Ishikawa (cell line): ENCODE data around the gene RAI14.

Source experiments
- CEBPB ChIP-seq: IDR thresholded peaks from 2 replicates; pipeline ENCODE4 v1.6.1; 2012
- CREB1 ChIP-seq: IDR thresholded peaks from 2 replicates; pipeline ENCODE4 v1.6.1; 2012; ENCODE audit warnings: low read depth
- EGR1 ChIP-seq: IDR thresholded peaks from 2 replicates; pipeline ENCODE4 v1.6.1; 2012
- EP300 ChIP-seq: IDR thresholded peaks from 2 replicates; pipeline ENCODE4 v1.6.1; 2012; ENCODE audit warnings: borderline replicate concordance
- MAX ChIP-seq: IDR thresholded peaks from 2 replicates; pipeline ENCODE4 v1.6.1; 2012
- NFIC ChIP-seq: IDR thresholded peaks from 2 replicates; pipeline ENCODE4 v1.6.1; 2012
- RAD21 ChIP-seq: IDR thresholded peaks from 2 replicates; pipeline ENCODE4 v1.6.1; 2012; ENCODE audit warnings: low read depth
- REST ChIP-seq: IDR thresholded peaks from 2 replicates; pipeline ENCODE4 v1.6.1; 2012; ENCODE audit warnings: low read depth, mild to moderate bottlenecking
- TAF1 ChIP-seq: IDR thresholded peaks from 2 replicates; pipeline ENCODE4 v1.6.1; 2012; ENCODE audit warnings: low read depth, mild to moderate bottlenecking
- TCF12 ChIP-seq: IDR thresholded peaks from 2 replicates; pipeline ENCODE4 v1.6.1; 2012; ENCODE audit warnings: low read depth
- TEAD4 ChIP-seq: IDR thresholded peaks from 2 replicates; pipeline ENCODE4 v1.6.1; 2012
- YY1 ChIP-seq: IDR thresholded peaks from 2 replicates; pipeline ENCODE4 v1.6.1; 2012; ENCODE audit warnings: low read depth
- ZBTB7A ChIP-seq: IDR thresholded peaks from 2 replicates; pipeline ENCODE4 v1.6.1; 2012; ENCODE audit warnings: low read depth
- TF ChIP-seq, protein P1 (sequence below): IDR thresholded peaks from 2 replicates; pipeline ENCODE4 v1.6.1; 2012

DNA sequence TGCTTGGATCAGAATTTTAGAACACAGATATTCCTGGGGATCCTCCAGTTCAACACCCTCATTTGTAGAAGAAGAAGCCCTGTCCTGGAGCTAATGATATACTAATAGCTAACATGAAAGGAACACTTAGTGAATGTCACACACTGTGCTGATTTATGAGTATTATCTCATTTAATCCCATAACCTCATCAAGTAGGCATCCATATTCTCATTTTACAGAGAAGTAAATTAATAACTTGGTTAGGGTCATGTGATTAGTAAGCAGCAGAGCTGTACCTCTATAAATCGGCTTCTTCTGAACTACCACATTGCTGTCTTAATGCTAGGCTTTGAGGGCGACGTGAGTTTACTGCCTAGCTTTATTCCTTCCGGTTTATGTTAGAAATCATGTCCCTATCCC lies 188.9 kb downstream of the RAI14 start:
- TF ChIP-seq TAF1 (no peak), EP300 (no peak), CEBPB (no peak), REST (no peak), CREB1 (no peak), RAD21 (no peak), NFIC (no peak), YY1 (no peak), MAX (no peak), TCF12 (no peak), ZBTB7A (no peak), TEAD4 (no peak), EGR1 (no peak)
- TF ChIP-seq, protein P1, sequence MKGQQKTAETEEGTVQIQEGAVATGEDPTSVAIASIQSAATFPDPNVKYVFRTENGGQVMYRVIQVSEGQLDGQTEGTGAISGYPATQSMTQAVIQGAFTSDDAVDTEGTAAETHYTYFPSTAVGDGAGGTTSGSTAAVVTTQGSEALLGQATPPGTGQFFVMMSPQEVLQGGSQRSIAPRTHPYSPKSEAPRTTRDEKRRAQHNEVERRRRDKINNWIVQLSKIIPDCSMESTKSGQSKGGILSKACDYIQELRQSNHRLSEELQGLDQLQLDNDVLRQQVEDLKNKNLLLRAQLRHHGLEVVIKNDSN, result no peak
